ENCODE results near the gene KMT2D.

- no peak for TF ChIP-seq STAT1 (conservative IDR thresholded peaks at IDR 0.05)
- TF ChIP-seq NRF1 (conservative IDR thresholded peaks at IDR 0.05; ENCODE audit: low read depth, low read length), result no peak
- no peak for TF ChIP-seq CEBPB (IDR thresholded peaks at IDR 0.05; ENCODE audit: borderline replicate concordance in 1 of 2, low read depth in 2 of 2, low read length in 2 of 2)
- TF ChIP-seq HCFC1 (IDR thresholded peaks at IDR 0.05; ENCODE audit: low read length), result no peak
- no peak for TF ChIP-seq CTCF (IDR thresholded peaks at IDR 0.05 in 2 of 3, conservative IDR thresholded peaks at IDR 0.05 in 1 of 3; ENCODE audit: control insufficient read depth in 2 of 3, extremely low read depth in 1 of 3, insufficient read depth in 1 of 3, low read depth in 3 of 3, low read length in 3 of 3)
- no peak for TF ChIP-seq RAD21 (IDR thresholded peaks at IDR 0.05; ENCODE audit: insufficient read depth, low read depth, low read length)
- no peak for TF ChIP-seq ATF7 (IDR thresholded peaks at IDR 0.05; ENCODE audit: low read depth)
- TF ChIP-seq POLR2AphosphoS5 (IDR thresholded peaks at IDR 0.05; ENCODE audit: low read length), result no peak
- no peak for TF ChIP-seq BHLHE40 (IDR thresholded peaks at IDR 0.05; ENCODE audit: borderline replicate concordance in 1 of 2, low read depth in 2 of 2, low read length in 1 of 2)
- TF ChIP-seq SMC3 (IDR thresholded peaks at IDR 0.05; ENCODE audit: borderline replicate concordance, low read length), result no peak
- no peak for TF ChIP-seq PBX3 (IDR thresholded peaks at IDR 0.05; ENCODE audit: insufficient replicate concordance, low read depth, low read length)
These were observed 10.9 kb downstream of the KMT2D start for GRCh38 chr12:49049566-49050224.

Data from GM12878 (cell line).